Testis (tissue), 2 donors: ENCODE data around the gene TRAF7.

Experiments used
- CTCF ChIP-seq, 3 experiments: fragments of 450-650 bp in 2 of 3; fragments of 200-600 bp in 1 of 3; sonication (generic) in 1 of 3; IDR thresholded peaks; one replicate each; pipeline ENCODE4 v1.5.1; 2016 to 2019; ENCODE audit warnings: antibody characterized with exemption in 3 of 3, mild to moderate bottlenecking in 2 of 3, moderate library complexity in 1 of 3
- POLR2A ChIP-seq: fragments of 450-650 bp; IDR thresholded peaks from one replicate; pipeline ENCODE4 v1.6.1; 2017; ENCODE audit warnings: antibody characterized with exemption, mild to moderate bottlenecking, moderate library complexity

- TF ChIP-seq POLR2A (no peak), CTCF (IDR thresholded peaks at IDR 0.05) (no peak)
These were observed 11.6 kb upstream of the TRAF7 start for GRCh38 chr16:2143878-2144485.
